IPS-NIHi7 (cell line): ENCODE measurements around the gene MYO3B.

ENCODE experiments used
- DNase-seq: peaks from one replicate; pipeline ENCODE4 v3.0.0; 2012; ENCODE audit warnings: mixed read lengths; ENCODE audit errors: extremely low spot score

MYO3B gene

DNA sequence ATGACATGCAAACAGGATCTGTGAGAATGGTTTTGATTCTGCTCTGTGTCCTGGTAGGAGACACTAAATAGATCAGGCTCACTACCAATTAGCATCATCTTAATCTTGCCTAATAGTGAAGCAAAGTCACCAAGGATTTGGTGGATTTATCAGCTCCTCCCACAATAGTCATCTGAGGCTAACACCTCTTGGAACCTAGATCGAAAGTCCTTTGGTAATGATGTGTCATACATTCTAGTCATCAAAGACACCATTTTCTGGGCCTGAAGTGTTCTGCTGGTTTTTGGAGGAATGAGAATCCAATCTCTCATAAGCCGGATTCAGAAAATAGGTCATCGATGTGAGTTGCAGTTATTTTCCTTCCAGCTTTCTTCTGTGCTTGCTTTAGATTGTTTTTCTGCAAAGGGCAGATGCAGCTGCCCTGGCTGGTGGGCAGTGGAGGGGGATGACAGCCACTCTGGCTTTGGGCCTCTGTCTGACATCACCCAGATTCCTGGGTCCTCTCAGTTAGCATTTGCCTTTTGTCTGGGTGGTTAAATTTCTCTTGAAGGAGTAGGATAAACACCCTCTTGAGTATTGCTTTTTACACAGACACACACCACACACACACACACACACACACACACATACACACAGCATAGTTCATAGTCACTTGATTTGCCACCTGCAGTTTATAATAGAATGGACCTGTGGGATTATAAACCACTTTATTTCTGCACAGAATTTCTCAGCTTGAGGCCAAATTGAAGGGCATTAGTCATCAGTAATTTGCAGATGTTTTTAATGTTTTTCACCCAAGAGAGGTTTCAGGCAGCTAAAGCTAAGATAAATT, at the start of gene MYO3B:
Gene MYO3B, plus strand, starts transcription at position 198 of the 832 bp plus-strand sequence. Its CDS starts 141 bp downstream, at position 339.
- no peak for DNase-seq

- DNase-seq: no peak
Observed at GRCh38 chr2:170139276-170139967, 38.5 kb upstream of the MYO3B start.

GRCh38 chr2:170140561-170140960, 37.4 kb upstream of the MYO3B start:
- DNase-seq: no peak

DNA sequence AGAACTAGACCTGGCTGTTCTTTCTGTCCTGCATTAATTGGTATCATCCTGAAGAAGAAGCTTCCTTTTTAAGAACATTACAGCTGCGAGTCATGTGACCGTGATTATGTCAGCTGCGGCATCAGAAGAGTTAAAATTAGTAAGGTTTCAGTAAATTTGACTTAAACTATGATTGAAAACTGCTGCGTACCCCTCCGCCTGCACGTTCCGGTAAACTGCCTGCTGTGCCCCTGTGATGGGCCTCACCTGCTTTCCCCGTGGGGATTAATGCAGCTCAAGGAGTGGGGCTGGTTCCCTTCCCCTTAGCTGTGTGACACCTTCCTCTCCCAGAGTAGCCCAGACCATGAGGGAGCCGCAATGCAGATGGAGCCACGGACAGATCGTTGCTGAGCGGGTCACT, 36.1 kb upstream of the MYO3B start:
- DNase-seq: no peak

- DNase-seq: no peak
Observed at GRCh38 chr2:170142502-170142901, 35.4 kb upstream of the MYO3B start.

GRCh38 chr2:170143045-170143717, 34.8 kb upstream of the MYO3B start:
- DNase-seq: no peak

DNA sequence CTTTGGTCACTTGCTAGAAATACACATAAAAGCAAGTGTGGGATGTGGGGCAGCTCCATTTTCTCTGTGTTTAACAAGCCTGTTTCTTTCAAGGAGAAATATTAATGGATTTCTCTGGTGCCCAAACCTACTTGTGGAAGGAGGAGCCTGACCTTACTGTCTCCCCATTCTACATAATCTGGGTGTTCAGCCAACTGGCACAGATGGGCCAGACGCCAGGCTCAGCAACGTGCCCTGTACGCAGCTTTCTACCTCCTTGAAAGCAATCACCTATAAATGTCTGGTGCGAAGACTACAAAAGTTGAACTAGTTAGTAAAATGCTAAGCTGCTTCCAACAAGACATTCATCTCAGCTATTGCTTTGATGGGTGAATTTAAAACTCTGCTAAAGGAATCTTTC, 33.2 kb upstream of the MYO3B start:
- no peak for DNase-seq

DNA sequence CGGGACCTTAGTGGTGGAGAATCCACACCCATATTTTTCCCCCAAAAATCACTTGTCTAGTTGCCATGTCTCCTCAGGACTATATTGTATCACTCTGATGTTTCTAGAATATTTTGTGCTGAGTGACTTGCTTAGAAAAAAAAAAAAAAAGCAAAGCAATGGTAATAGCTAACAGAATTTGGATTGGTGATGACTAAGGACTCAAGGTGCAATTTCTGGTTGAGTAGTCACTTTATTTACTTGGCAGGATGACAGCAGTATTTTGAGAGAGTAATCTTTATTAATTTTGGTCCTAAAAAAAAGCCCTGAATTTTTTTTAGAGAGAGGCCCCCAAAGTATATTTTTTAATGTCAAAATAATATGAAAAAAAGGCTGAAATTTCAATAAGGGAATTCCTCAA, 32.8 kb upstream of the MYO3B start:
- DNase-seq: no peak

- DNase-seq: no peak
Observed at GRCh38 chr2:170145675-170146432, 32.1 kb upstream of the MYO3B start.

DNA sequence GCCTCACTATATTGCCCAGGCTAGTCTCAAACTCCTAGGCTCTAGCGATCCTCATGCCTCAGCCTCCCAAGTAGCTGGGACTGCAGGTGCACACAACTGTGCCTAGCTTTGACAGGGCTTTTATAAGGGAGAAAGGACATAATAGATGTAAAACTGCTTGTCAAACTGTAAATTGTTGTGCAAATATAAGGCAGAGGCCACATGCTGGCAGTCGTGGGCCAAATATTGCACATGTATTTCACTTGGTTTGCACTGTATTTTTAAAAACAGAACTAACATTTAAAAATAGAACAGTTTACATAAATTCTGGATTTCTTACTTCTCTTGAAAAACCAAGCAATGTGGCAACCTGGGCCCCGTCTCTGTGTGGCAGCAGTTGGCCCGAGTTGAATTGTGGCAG, 31.2 kb upstream of the MYO3B start:
- no peak for DNase-seq

DNA sequence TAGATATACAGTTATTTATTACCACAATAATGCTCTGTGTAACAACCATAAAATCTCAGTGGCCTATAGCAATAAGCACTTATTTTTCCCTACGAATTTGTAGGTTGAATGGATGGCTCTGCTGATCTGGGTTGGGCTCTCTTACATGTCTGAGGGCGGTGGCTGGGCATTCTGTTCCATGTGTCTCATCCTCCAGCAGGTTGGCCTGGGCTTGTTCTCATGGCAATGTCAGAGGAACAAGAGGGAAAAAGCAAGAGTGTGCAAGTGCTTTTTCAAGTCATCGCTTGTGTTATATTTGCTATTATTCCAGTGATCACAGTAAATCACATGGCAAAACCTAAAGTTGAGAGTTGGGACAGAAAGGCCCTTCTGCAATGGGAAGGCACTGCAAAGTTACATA, 30.4 kb upstream of the MYO3B start:
- DNase-seq: no peak

GRCh38 chr2:170148161-170148560, 29.8 kb upstream of the MYO3B start:
- no peak for DNase-seq

DNA sequence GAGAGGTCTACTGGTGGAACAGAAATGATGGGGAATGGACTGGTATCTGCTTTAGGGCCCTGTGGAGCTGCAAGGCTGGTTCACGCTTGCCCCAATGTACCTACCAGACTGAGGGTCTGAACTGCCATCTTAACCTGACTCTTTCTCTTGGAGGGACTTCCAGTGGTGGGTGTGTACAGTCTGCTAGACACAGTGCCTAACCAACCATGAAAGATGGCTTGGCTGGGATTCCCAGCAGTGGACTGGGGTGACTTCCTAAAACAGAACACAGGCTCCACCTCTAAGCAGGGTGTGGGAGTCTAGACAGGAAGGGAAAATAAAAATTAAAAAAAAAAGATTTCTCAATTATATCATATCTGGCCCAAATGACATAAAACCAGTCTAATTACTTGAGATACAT, 25.5 kb upstream of the MYO3B start:
- no peak for DNase-seq

DNA sequence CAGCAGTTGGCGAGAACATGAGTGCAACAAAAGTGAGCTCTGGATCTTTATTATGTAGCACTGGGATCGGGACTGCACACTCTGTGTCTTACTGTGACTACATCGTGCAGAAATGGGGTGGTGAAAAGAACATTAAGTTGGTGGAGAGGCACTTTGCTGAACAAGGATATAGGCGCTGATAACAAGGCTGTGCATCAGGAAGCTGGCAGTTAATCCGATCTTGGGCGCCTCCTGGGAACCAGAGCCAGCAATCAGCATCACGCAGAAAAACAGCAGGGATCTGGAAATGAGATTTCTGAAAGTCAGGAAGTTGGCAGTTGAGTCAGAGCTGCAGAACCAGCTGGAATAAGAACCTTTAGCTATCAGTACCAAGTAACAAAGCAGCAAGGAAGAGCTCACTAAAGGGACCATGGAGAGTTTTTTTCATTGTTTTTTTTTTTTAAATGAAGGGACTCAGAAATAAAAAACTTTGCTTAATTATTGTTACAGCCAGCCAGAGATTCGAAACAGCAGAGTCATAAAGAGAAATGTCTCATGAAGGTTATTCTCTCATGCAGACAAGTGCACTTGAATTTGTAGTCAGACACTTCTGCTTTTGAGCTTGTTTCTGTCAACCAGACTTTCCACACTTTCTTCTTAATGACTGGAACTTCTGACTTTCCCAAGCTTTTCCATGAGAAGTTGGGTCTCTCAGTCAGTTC, 22.8 kb upstream of the MYO3B start:
- DNase-seq: peak; percentile 46

GRCh38 chr2:170155723-170156253, 22.2 kb upstream of the MYO3B start:
- DNase-seq: no peak

- no peak for DNase-seq
Observed at GRCh38 chr2:170156592-170156991, 21.4 kb upstream of the MYO3B start.

GRCh38 chr2:170157025-170157684, 20.8 kb upstream of the MYO3B start:
- DNase-seq: no peak

GRCh38 chr2:170159060-170159459, 18.9 kb upstream of the MYO3B start:
- DNase-seq: no peak

DNA sequence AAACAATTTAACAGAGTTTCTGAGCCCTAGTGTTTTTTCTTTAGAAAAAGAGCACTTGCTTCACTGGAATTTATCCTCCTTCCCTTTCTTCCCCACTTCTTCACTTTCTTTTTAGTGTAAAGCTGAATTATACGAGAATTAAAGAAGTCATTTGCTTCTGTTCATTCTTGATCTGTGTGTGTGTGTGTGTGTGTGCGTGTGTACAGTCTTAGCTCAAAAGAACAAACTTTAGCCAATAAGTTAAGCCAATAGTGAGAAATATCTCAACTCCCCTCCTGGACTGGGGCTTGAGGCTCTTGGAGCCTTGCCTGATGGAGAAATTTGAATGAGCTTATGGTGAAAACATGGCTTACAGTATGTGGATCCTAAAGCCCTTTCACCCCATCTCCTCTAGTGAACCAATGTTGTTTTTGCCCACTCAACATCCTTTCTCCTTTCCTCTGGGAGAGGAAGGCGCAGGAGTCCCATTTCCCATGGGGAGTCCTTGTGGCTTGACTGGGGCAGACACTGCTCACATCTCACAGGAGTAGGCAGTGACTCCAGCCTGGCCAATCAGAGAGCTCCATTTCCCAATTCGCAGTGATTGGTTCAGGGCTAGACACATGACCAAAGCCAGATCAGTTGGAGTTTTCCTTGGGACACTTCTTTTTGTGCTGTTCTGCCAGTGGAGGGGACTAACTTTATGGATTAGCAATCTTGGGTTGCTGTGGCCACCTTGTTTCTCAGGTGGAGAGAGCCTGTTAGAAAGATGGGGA, 16.3 kb upstream of the MYO3B start:
- DNase-seq: no peak

DNA sequence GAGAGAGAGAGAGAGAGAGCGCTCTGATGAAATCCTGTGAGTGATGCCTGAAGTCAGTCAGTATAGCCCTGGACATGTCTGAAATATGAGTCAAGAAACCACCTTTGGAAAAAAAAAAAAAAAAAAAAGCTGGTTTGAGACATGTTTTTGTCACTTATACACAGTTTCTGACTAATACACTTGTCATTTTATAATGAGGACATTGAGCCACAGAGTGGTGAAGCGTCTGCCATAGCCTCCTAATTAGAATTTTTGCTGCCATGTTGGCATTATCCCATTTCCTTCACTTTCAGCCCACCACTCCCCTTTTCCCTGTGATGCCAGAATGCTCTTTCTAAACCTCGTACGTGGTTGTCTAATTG, 15.7 kb upstream of the MYO3B start:
- DNase-seq: no peak
